Parathyroid adenoma (tissue), 2 donors: ENCODE results near the gene PLAC9.

Source experiments
- H2AFZ ChIP-seq: fragments of 300-600 bp; sonication (generic); one replicate; pipeline ENCODE4 v1.7.0; 2017; ENCODE audit warnings: antibody characterized with exemption, mild to moderate bottlenecking
- H3K27ac ChIP-seq: fragments of 300-600 bp; sonication (generic); one replicate; pipeline ENCODE4 v1.7.0; 2017
- H3K27me3 ChIP-seq: fragments of 300-600 bp; sonication (generic); one replicate; pipeline ENCODE4 v1.7.0; 2017; ENCODE audit warnings: low read length; ENCODE audit not compliant: control insufficient read depth, insufficient read depth
- H3K36me3 ChIP-seq: fragments of 300-600 bp; sonication (generic); one replicate; pipeline ENCODE4 v1.7.0; 2017; ENCODE audit warnings: low read length; ENCODE audit not compliant: control insufficient read depth, insufficient read depth
- H3K4me1 ChIP-seq: fragments of 300-600 bp; sonication (generic); one replicate; pipeline ENCODE4 v1.7.0; 2017; ENCODE audit warnings: control low read depth
- H3K4me2 ChIP-seq: fragments of 300-600 bp; sonication (generic); one replicate; pipeline ENCODE4 v1.7.0; 2017; ENCODE audit warnings: low read length
- H3K4me3 ChIP-seq: fragments of 300-600 bp; sonication (generic); one replicate; pipeline ENCODE4 v1.7.0; 2017; ENCODE audit warnings: low read depth, low read length
- H3K79me2 ChIP-seq: fragments of 300-600 bp; sonication (generic); one replicate; pipeline ENCODE4 v1.7.0; 2017; ENCODE audit warnings: control low read depth
- H3K9ac ChIP-seq: fragments of 300-600 bp; sonication (generic); one replicate; pipeline ENCODE4 v1.7.0; 2017; ENCODE audit warnings: mild to moderate bottlenecking
- H3K9me3 ChIP-seq: fragments of 300-600 bp; sonication (generic); one replicate; pipeline ENCODE4 v1.7.0; 2017; ENCODE audit warnings: low read length; ENCODE audit not compliant: control insufficient read depth
- CTCF ChIP-seq: fragments of 300-600 bp; sonication (generic); IDR thresholded peaks from one replicate; pipeline ENCODE4 v1.7.0; 2017; ENCODE audit warnings: antibody characterized with exemption, mild to moderate bottlenecking
- donor health status: primary hyperparathyroidism.

PLAC9 gene

GRCh38 chr10:80154626-80154977 lies 22.1 kb downstream of the PLAC9 start:
- Histone ChIP-seq H3K9me3 (no peaks in the 10 kb centered on the region), H3K79me2 (no peaks in the 10 kb centered on the region), H3K27ac (no peak overlapping the region), H3K9ac (no peak overlapping the region), H3K4me2 (no peak overlapping the region), H3K36me3 (no peaks in the 10 kb centered on the region), H3K4me3 (no peak overlapping the region), H3K4me1 (no peaks in the 10 kb centered on the region), H2AFZ (no peak overlapping the region), H3K27me3 (no peaks in the 10 kb centered on the region)
- no peak for TF ChIP-seq CTCF

GRCh38 chr10:80154978-80155695 lies 22.6 kb downstream of the PLAC9 start:
- Histone ChIP-seq H3K36me3 (no peaks in the 10 kb centered on the region), H3K27ac (no peak overlapping the region), H3K9ac (no peak overlapping the region)

GRCh38 chr10:80155696-80156215 lies 23.2 kb downstream of the PLAC9 start:
- Histone ChIP-seq H3K4me1 (no peaks in the 10 kb centered on the region), H3K4me2 (no peak overlapping the region), H3K36me3 (no peaks in the 10 kb centered on the region), H3K79me2 (no peaks in the 10 kb centered on the region), H3K27me3 (no peaks in the 10 kb centered on the region), H2AFZ (no peak overlapping the region), H3K27ac (no peak overlapping the region), H3K9ac (no peak overlapping the region), H3K9me3 (no peaks in the 10 kb centered on the region), H3K4me3 (no peak overlapping the region)
- no peak for TF ChIP-seq CTCF

More at GRCh38 chr10:80154978-80155695, 22.6 kb downstream of the PLAC9 start:
- no peaks in the 10 kb centered on the region for H3K9me3 ChIP-seq
- H3K27me3 ChIP-seq = no peaks in the 10 kb centered on the region
- H3K4me2 ChIP-seq = no peak overlapping the region
- no peak for TF ChIP-seq CTCF
- H3K4me1 ChIP-seq = no peaks in the 10 kb centered on the region
- no peak overlapping the region for H2AFZ ChIP-seq
- no peaks in the 10 kb centered on the region for H3K79me2 ChIP-seq
- H3K4me3 ChIP-seq = no peak overlapping the region

- no peak overlapping the region for H3K4me2 ChIP-seq
- H3K27me3 ChIP-seq = no peaks in the 10 kb centered on the region
- no peak overlapping the region for H3K27ac ChIP-seq
- no peaks in the 10 kb centered on the region for H3K36me3 ChIP-seq
- no peak overlapping the region for H2AFZ ChIP-seq
- no peaks in the 10 kb centered on the region for H3K79me2 ChIP-seq
- no peak for TF ChIP-seq CTCF
- no peaks in the 10 kb centered on the region for H3K4me1 ChIP-seq
- no peak overlapping the region for H3K9ac ChIP-seq
- H3K4me3 ChIP-seq = no peak overlapping the region
- no peaks in the 10 kb centered on the region for H3K9me3 ChIP-seq
Observed at GRCh38 chr10:80156216-80156615, 23.7 kb downstream of the PLAC9 start.

GRCh38 chr10:80157561-80157960 lies 25.0 kb downstream of the PLAC9 start:
- no peak overlapping the region for H3K9ac ChIP-seq
- no peaks in the 10 kb centered on the region for H3K27me3 ChIP-seq
- H3K9me3 ChIP-seq = no peaks in the 10 kb centered on the region
- no peak overlapping the region for H2AFZ ChIP-seq
- H3K27ac ChIP-seq = no peak overlapping the region
- H3K4me3 ChIP-seq = no peak overlapping the region
- TF ChIP-seq CTCF = no peak
- H3K36me3 ChIP-seq = no peaks in the 10 kb centered on the region
- no peaks in the 10 kb centered on the region for H3K4me1 ChIP-seq
- H3K4me2 ChIP-seq = no peak overlapping the region
- H3K79me2 ChIP-seq = no peaks in the 10 kb centered on the region
